Measurements from ENCODE around the gene CCDC170. TPM values are rescaled to one million over a fixed set of nuclear protein-coding genes. Genes with fewer than 3 reads are reported as not detected.

Gene CCDC170
- total RNA-seq, 1 experiment from 2014 or later, result not detected

DNA sequence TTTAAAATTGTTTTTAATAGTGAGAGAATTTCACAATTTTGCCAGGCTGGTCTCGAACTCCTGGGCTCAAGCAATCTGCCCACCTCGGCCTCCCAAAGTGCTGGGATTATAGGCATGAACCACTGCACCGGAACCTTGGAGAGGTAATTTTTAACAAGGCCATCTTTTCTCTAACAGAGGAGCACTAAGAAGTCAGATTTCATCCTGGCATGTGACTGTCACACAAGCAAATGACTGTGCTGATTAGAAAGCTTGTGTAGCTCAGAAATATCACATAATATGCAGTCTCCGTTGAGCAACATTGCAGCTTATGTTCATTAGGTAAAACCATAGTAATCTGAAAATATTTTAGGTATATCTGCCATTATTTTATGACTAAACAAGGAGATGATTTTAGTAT lies 156.0 kb downstream of the CCDC170 start:
- DNase-seq (ENCODE audit: low read depth, low spot score), result no peak
- no peak overlapping the region for H3K27ac ChIP-seq (ENCODE audit: low read length)
- H3K36me3 ChIP-seq (ENCODE audit: control insufficient read depth, insufficient read depth, low read length), result no peaks in the 10 kb centered on the region
- H3K9me3 ChIP-seq (ENCODE audit: control insufficient read depth, insufficient read depth, low read depth, low read length), result peaks cover 6% of the 10 kb centered on the region
- ChIA-PET CTCF (no interaction called here), POLR2A (no interaction called here)
- H3K4me1 ChIP-seq (ENCODE audit: control insufficient read depth, insufficient read depth, low read length), result no peaks in the 10 kb centered on the region
- in situ Hi-C loops (cut with HindIII; ENCODE audit: low pct_unique_long_range_greater_than_20kb, low sequenced_read_pairs), result no loop called here
- TF ChIP-seq TCF7L2 (IDR thresholded peaks at IDR 0.05; ENCODE audit: low read depth, low read length) (no peak), REST (IDR thresholded peaks at IDR 0.05; ENCODE audit: insufficient read depth in 1 of 2, low read depth in 2 of 2, low read length in 1 of 2) (no peak), POLR2AphosphoS5 (IDR thresholded peaks at IDR 0.05; ENCODE audit: low read depth, low read length) (no peak), SIN3A (IDR thresholded peaks at IDR 0.05; ENCODE audit: borderline replicate concordance, insufficient read depth, low read depth, low read length) (no peak), CTCF (IDR thresholded peaks at IDR 0.05) (no peak)
- BruUV-seq (replicated peaks), result no TSS peak
- ATAC-seq, result no peak
- intact Hi-C loops (cut with micrococcal nuclease; ENCODE audit: unreplicated experiment), result no loop called here
- no peak overlapping the region for H3K4me3 ChIP-seq (ENCODE audit: low read depth in 2 of 2, low read length in 2 of 2)
- H3K27me3 ChIP-seq (ENCODE audit: control insufficient read depth, insufficient read depth, low read length), result no peaks in the 10 kb centered on the region

- Histone ChIP-seq H3K4me1 (ENCODE audit: control insufficient read depth, insufficient read depth, low read length) (no peaks in the 10 kb centered on the region), H3K4me3 (ENCODE audit: low read depth in 2 of 2, low read length in 2 of 2) (no peak overlapping the region), H3K27ac (ENCODE audit: low read length) (no peak overlapping the region), H3K27me3 (ENCODE audit: control insufficient read depth, insufficient read depth, low read length) (no peaks in the 10 kb centered on the region), H3K9me3 (ENCODE audit: control insufficient read depth, insufficient read depth, low read depth, low read length) (peaks cover 7% of the 10 kb centered on the region), H3K36me3 (ENCODE audit: control insufficient read depth, insufficient read depth, low read length) (no peaks in the 10 kb centered on the region)
- TF ChIP-seq POLR2AphosphoS5 (IDR thresholded peaks at IDR 0.05; ENCODE audit: low read depth, low read length), result no peak
- no peak for TF ChIP-seq TCF7L2 (IDR thresholded peaks at IDR 0.05; ENCODE audit: low read depth, low read length)
- TF ChIP-seq SIN3A (IDR thresholded peaks at IDR 0.05; ENCODE audit: borderline replicate concordance, insufficient read depth, low read depth, low read length), result no peak
- no peak for TF ChIP-seq CTCF (IDR thresholded peaks at IDR 0.05)
- no peak for TF ChIP-seq REST (IDR thresholded peaks at IDR 0.05; ENCODE audit: insufficient read depth in 1 of 2, low read depth in 2 of 2, low read length in 1 of 2)
- in situ Hi-C loops (cut with HindIII; ENCODE audit: low pct_unique_long_range_greater_than_20kb, low sequenced_read_pairs), result no loop called here
- POLR2A ChIA-PET, result no interaction called here
- intact Hi-C loops (cut with micrococcal nuclease; ENCODE audit: unreplicated experiment), result no loop called here
- BruUV-seq (replicated peaks), result no TSS peak
- DNase-seq (ENCODE audit: low read depth, low spot score), result no peak
- ATAC-seq, result no peak
- CTCF ChIA-PET, result no interaction called here
These were observed 157.8 kb downstream of the CCDC170 start for GRCh38 chr6:151651639-151652038.

Measured in Panc1 (cell line).